Inferior parietal cortex (tissue), 1 donor: Measurements from ENCODE around the gene ARHGEF7.

ENCODE experiments used
- DNase-seq: peaks from one replicate; pipeline ENCODE4 v3.0.0-alpha.2; 2016; ENCODE audit errors: extremely low spot score

Gene ARHGEF7

GRCh38 chr13:111345682-111346081, 230.6 kb downstream of the ARHGEF7 start:
- no peak for DNase-seq

GRCh38 chr13:111346101-111346680, 231.1 kb downstream of the ARHGEF7 start:
- DNase-seq = no peak

GRCh38 chr13:111347438-111347837, 232.3 kb downstream of the ARHGEF7 start:
- no peak for DNase-seq

- no peak for DNase-seq
These were observed 238.4 kb downstream of the ARHGEF7 start for GRCh38 chr13:111353508-111353907.

- no peak for DNase-seq
These were observed 239.7 kb downstream of the ARHGEF7 start for GRCh38 chr13:111354789-111355188.
